Measurements from ENCODE around the gene RIPK1. TPM values are rescaled to one million over a fixed set of nuclear protein-coding genes. Genes with fewer than 3 reads are reported as not detected.

The RIPK1 gene
- total and polyA plus RNA-seq, 2 of the 8 experiments (the other 6 are each of a cell fraction or from before 2014, with no cell fraction given), result 5.9 to 22.9 TPM

- Histone ChIP-seq H3K4me2 (ENCODE audit: insufficient read depth in 1 of 2, low read depth in 2 of 2, low read length in 2 of 2) (no peak overlapping the region), H4K20me1 (replicated peaks in 1 of 2; ENCODE audit: control insufficient read depth in 1 of 2, insufficient read depth in 2 of 2, low read length in 2 of 2) (peaks cover 2 to 5% of the 10 kb centered on the region in 2 experiments), H3K79me1 (ENCODE audit: low read depth, low read length) (no peaks in the 10 kb centered on the region), H3K27ac (ENCODE audit: low read depth, low read length) (no peak overlapping the region), H2BK12ac (ENCODE audit: low read depth, low read length) (no peak overlapping the region), H3K23me2 (ENCODE audit: low read depth, low read length) (peaks cover 4% of the 10 kb centered on the region), H4K91ac (replicated peaks; ENCODE audit: insufficient read length, low read length) (no peak overlapping the region), H3K9me3 (ENCODE audit: insufficient read depth in 2 of 2, low read depth in 1 of 2, low read length in 1 of 2) (no peaks in the 10 kb centered on the region), H3K23ac (ENCODE audit: insufficient read length) (no peak overlapping the region), H2BK15ac (ENCODE audit: low read length) (no peak overlapping the region), H2BK120ac (replicated peaks; ENCODE audit: low read depth, low read length) (no peak overlapping the region), H3K4me3 (ENCODE audit: extremely low read depth in 1 of 4, insufficient read depth in 2 of 4, low read depth in 3 of 4, low read length in 4 of 4) (no peak overlapping the region), H3K27me3 (replicated peaks in 1 of 4; ENCODE audit: control insufficient read depth in 3 of 4, extremely low read depth in 1 of 4, insufficient read depth in 3 of 4, low read length in 3 of 4) (no peaks in the 10 kb centered on the region), H3K4me1 (replicated peaks in 1 of 4; ENCODE audit: control insufficient read depth in 3 of 4, insufficient read depth in 4 of 4, low read length in 3 of 4) (no peaks in the 10 kb centered on the region; a peak in 1 of 7 replicates), H3K4ac (replicated peaks; ENCODE audit: insufficient read length, low read depth, low read length) (no peak overlapping the region), H3K56ac (replicated peaks; ENCODE audit: insufficient read length, low read depth, low read length) (peak overlapping the region; percentile 1), H2AK5ac (ENCODE audit: low read depth, low read length) (no peak overlapping the region), H3K14ac (ENCODE audit: insufficient read length) (no peak overlapping the region), H4K5ac (ENCODE audit: insufficient read length, low read depth, low read length) (no peak overlapping the region), H2AFZ (ENCODE audit: low read length) (no peak overlapping the region), H2BK20ac (ENCODE audit: low read length) (no peak overlapping the region), H2BK5ac (ENCODE audit: low read depth, low read length) (no peak overlapping the region; the same call in 1 of the 2 replicates), H3K36me3 (ENCODE audit: control insufficient read depth in 2 of 4, insufficient read depth in 4 of 4, low read length in 3 of 4) (peaks cover 6 to 47% (median 21%) of the 10 kb centered on the region in 4 experiments; a peak in 6 of 8 replicates), H3K79me2 (ENCODE audit: control insufficient read depth in 1 of 2, insufficient read depth in 2 of 2, low read length in 2 of 2) (peaks cover 0 to 8% of the 10 kb centered on the region in 2 experiments; a peak in 2 of 4 replicates), H3K9ac (replicated peaks in 1 of 4; ENCODE audit: extremely low read depth in 1 of 4, low read depth in 3 of 4, low read length in 3 of 4) (no peak overlapping the region), H4K8ac (ENCODE audit: extremely low read depth, insufficient read depth, low read length) (no peak overlapping the region), H3K18ac (ENCODE audit: extremely low read depth, low read length) (no peak overlapping the region)
- ChIA-PET CTCF (ENCODE audit: partially characterized antibody) (interaction anchor here (0.6 to 1.4 kb wide), 6 partner anchors 11 to 77 kb away, joined by 3 to 4 read pairs (median 3); no protein-coding TSS in a partner anchor), POLR2A (ENCODE audit: partially characterized antibody) (interaction anchor here (0.8 to 5.6 kb wide), 12 partner anchors 10 to 77 kb away, joined by 3 to 56 read pairs (median 5); partner anchors contain the start of gene TUBB2B)
- 89% methylated on average over 3 of the region's 3 CpGs; no CpG with 5 or more reads in 1 of the 2 experiments for WGBS, 2 experiments (ENCODE audit: extremely low coverage in 1 of 2, insufficient coverage in 1 of 2, insufficient read length in 1 of 2, insufficient replicate concordance in 2 of 2, low coverage in 1 of 2, low lambda C conversion rate in 2 of 2, missing lambda C conversion rate in 1 of 2)
- FAIRE-seq, result no peak
- no peak for TF ChIP-seq SIRT6 (IDR thresholded peaks at IDR 0.05; ENCODE audit: low read length)
- TF ChIP-seq MAX (IDR thresholded peaks at IDR 0.05), result no peak
- TF ChIP-seq JUND (IDR thresholded peaks at IDR 0.05; ENCODE audit: low read length), result no peak
- TF ChIP-seq RBBP5 (IDR thresholded peaks at IDR 0.05; ENCODE audit: borderline replicate concordance, low read depth, low read length), result no peak
- DNase-seq (ENCODE audit: low read depth in 1 of 2, low spot score in 2 of 2), result no peak
These were observed 84.4 kb downstream of the RIPK1 start for GRCh38 chr6:3152689-3153088.
